Transverse colon (tissue), 3 donors: Measurements from ENCODE around the gene DGKG.

ENCODE experiments used
- POLR2A ChIP-seq: fragments of 450-650 bp; IDR thresholded peaks from one replicate; pipeline ENCODE4 v1.6.1; 2016; ENCODE audit warnings: antibody characterized with exemption, mild to moderate bottlenecking, moderate library complexity
- TF ChIP-seq, protein P1 (sequence below), 5 experiments: fragments of 200-600 bp in 3 of 5; fragments of 450-650 bp in 2 of 5; sonication (generic) in 3 of 5; IDR thresholded peaks; 1 replicate in 2 of 5; 2 replicates in 3 of 5; pipeline ENCODE4 v1.5.1; 2016 to 2017; ENCODE audit warnings: antibody characterized with exemption in 5 of 5, inconsistent platforms in 3 of 5, mild to moderate bottlenecking in 2 of 5, moderate library complexity in 1 of 5

DNA sequence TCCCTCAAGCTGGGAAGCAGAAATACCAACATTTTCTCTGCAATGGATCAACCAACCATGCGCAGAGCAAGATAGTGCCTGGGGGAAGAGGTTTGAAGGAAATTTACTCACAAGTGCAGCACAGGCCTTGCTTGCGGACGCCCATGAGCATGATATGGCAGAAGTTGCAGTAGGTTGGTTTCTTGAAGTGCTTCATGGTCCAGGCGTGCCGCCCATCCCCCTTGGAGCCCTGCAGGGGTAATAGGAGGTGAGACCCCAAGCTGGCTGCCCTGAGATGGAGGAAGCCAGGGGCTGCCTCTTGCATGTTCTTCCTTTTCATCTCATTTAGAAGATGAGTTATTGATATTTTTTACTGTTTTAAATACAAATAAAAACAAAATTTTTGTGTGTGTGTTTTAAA, 86.6 kb downstream of the DGKG start:
- TF ChIP-seq, protein P1, sequence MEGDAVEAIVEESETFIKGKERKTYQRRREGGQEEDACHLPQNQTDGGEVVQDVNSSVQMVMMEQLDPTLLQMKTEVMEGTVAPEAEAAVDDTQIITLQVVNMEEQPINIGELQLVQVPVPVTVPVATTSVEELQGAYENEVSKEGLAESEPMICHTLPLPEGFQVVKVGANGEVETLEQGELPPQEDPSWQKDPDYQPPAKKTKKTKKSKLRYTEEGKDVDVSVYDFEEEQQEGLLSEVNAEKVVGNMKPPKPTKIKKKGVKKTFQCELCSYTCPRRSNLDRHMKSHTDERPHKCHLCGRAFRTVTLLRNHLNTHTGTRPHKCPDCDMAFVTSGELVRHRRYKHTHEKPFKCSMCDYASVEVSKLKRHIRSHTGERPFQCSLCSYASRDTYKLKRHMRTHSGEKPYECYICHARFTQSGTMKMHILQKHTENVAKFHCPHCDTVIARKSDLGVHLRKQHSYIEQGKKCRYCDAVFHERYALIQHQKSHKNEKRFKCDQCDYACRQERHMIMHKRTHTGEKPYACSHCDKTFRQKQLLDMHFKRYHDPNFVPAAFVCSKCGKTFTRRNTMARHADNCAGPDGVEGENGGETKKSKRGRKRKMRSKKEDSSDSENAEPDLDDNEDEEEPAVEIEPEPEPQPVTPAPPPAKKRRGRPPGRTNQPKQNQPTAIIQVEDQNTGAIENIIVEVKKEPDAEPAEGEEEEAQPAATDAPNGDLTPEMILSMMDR (IDR thresholded peaks at IDR 0.05) = no peak
- no peak for TF ChIP-seq POLR2A
